Measurements from ENCODE around the gene VOPP1. TPM values are rescaled to one million over a fixed set of nuclear protein-coding genes. Genes with fewer than 3 reads are reported as not detected.
A peak's percentile ranks its signal among the peaks of the same experiment; 100 is the strongest.

Gene VOPP1
- total and polyA plus RNA-seq, 10 of the 15 experiments (the other 5 are each of a cell fraction or from before 2014, with no cell fraction given) = 32.8 to 206 (median 129) TPM

GRCh38 chr7:55556492-55556891 lies 15.8 kb downstream of the VOPP1 start:
- ChIA-PET POLR2A (interaction anchor here (1.1 to 5.3 kb wide), 4 partner anchors 9 to 22 kb away, joined by 3 to 39 read pairs (median 24); no protein-coding TSS in a partner anchor), SMC1A (ENCODE audit: uncharacterized antibody, unreplicated experiment) (interaction anchor here (1.4 to 5.4 kb wide), 6 partner anchors 11 to 123 kb away, joined by 4 to 90 read pairs (median 13); no protein-coding TSS in a partner anchor), CTCF (interaction anchor here (1.1 to 4.0 kb wide), 5 partner anchors 10 to 276 kb away, joined by 4 to 28 read pairs (median 5); no protein-coding TSS in a partner anchor), RAD21 (ENCODE audit: unreplicated experiment) (interaction anchor here (1.0 to 3.2 kb wide), 10 partner anchors 7 to 123 kb away, joined by 3 to 24 read pairs (median 8); no protein-coding TSS in a partner anchor)
- Histone ChIP-seq H3K27me3 (replicated peaks in 1 of 2; ENCODE audit: control insufficient read depth in 2 of 2, insufficient read depth in 2 of 2, low read length in 1 of 2) (no peaks in the 10 kb centered on the region), H3K27ac (ENCODE audit: control insufficient read depth, insufficient read depth) (peak overlapping the region; percentile 57), H3K79me2 (ENCODE audit: control insufficient read depth, insufficient read depth, low read length) (peaks cover 100% of the 10 kb centered on the region), H3K4me3 (peak overlapping the region; percentile 70), H3K9me3 (replicated peaks; ENCODE audit: control insufficient read depth, insufficient read depth, low read length) (no peaks in the 10 kb centered on the region), H2AFZ (ENCODE audit: control insufficient read depth, low read depth, low read length) (no peak overlapping the region), H3K9ac (ENCODE audit: control insufficient read depth, insufficient read depth, low read length) (peak overlapping the region; percentile 22), H3K36me3 (ENCODE audit: control insufficient read depth in 2 of 2, insufficient read depth in 2 of 2, low read length in 1 of 2) (peaks cover 11 to 14% of the 10 kb centered on the region in 2 experiments), H3K4me2 (ENCODE audit: control insufficient read depth, insufficient read depth) (peak overlapping the region; percentile 63), H4K20me1 (ENCODE audit: control insufficient read depth, insufficient read depth) (no peaks in the 10 kb centered on the region; the same call in 1 of the 2 replicates), H3K4me1 (ENCODE audit: control insufficient read depth, insufficient read depth, low read length) (peaks cover 82% of the 10 kb centered on the region)
- no peak for DNase-seq (ENCODE audit: low read depth, low spot score)
- in situ Hi-C loops (cut with MboI) = loop anchor here (25.0 kb wide), 1 partner anchor 794 kb away; the partner anchor contains the start of gene SEC61G
- FAIRE-seq = no peak
- BruUV-seq (replicated peaks) = no TSS peak
- intact Hi-C loops (cut with micrococcal nuclease; ENCODE audit: unreplicated experiment) = no loop called here
- ATAC-seq = no peak
- WGBS (ENCODE audit: insufficient coverage, insufficient replicate concordance, low lambda C conversion rate, missing lambda C conversion rate) = 5% methylated on average over 3 of the region's 3 CpGs
- TF ChIP-seq NR2C2 (IDR thresholded peaks at IDR 0.05; ENCODE audit: borderline replicate concordance, control insufficient read depth, insufficient read length, low read depth) (no peak), POLR2A (IDR thresholded peaks at IDR 0.05; ENCODE audit: low read depth, low read length) (no peak), MTA3 (IDR thresholded peaks at IDR 0.05; ENCODE audit: borderline replicate concordance, low read length) (no peak), POLR2AphosphoS2 (IDR thresholded peaks at IDR 0.05; ENCODE audit: low read depth, low read length) (no peak), ZNF592 (IDR thresholded peaks at IDR 0.05) (0 out of 2 replicates have a peak, but pooled peaks have one; percentile 44)
